PC-9 (cell line): ENCODE results near the gene BUB1B. TPM values are rescaled to one million over a fixed set of nuclear protein-coding genes. Genes with fewer than 3 reads are reported as not detected.
"Not testable (repeated sequence)": the region's sequence is repeated elsewhere in the genome, so short reads cannot be mapped to it uniquely, and the experiment has no call there.

Experiments used
- BruUV-seq: library from RNA; stranded (reverse); fragments of 400-500 nt; replicated peaks from 2 replicates; lab custom pipeline; 2021; lab: Mats Ljungman, UMichigan
- CTCF ChIA-PET: fragments of 300-600 bp; sonication (Branson Sonifier 250); formaldehyde crosslinking; loops from one replicate; lab custom pipeline; 2022; ENCODE audit warnings: antibody characterized with exemption; lab: Charles Lee
- POLR2A ChIA-PET: fragments of 300-600 bp; sonication (Branson Sonifier 250); formaldehyde crosslinking; loops from one replicate; lab custom pipeline; 2022; ENCODE audit warnings: antibody characterized with exemption; ENCODE audit not compliant: unreplicated experiment; lab: Charles Lee
- DNase-seq, 2 experiments: peaks; one replicate each; pipeline versions ENCODE4 v3.0.0 to v3.0.0-alpha.2; 2015 to 2022; ENCODE audit warnings: mixed read lengths in 1 of 2
- H2AFZ ChIP-seq: fragments of 200-600 bp; sonication (generic); 2 replicates; pipeline ENCODE4 v1.8.1; 2017; ENCODE audit warnings: antibody characterized with exemption
- H3F3A ChIP-seq: fragments of 200-600 bp; sonication (generic); 2 replicates; pipeline ENCODE4 v1.8.1; 2017; ENCODE audit warnings: antibody characterized with exemption, mild to moderate bottlenecking, low read depth; ENCODE audit not compliant: insufficient read depth
- H3K27ac ChIP-seq: fragments of 200-600 bp; sonication (generic); 2 replicates; pipeline ENCODE4 v1.6.1; 2016; ENCODE audit warnings: mixed run types
- H3K27me3 ChIP-seq: fragments of 200-600 bp; sonication (generic); 2 replicates; pipeline ENCODE4 v1.6.1; 2016; ENCODE audit warnings: low read depth, mixed run types; ENCODE audit not compliant: insufficient read depth
- H3K36me3 ChIP-seq: fragments of 200-600 bp; sonication (generic); 2 replicates; pipeline ENCODE4 v1.6.1; 2016; ENCODE audit warnings: low read depth, mixed run types
- H3K4me1 ChIP-seq: fragments of 200-600 bp; sonication (generic); replicated peaks from 2 replicates; pipeline ENCODE4 v1.6.1; 2016; ENCODE audit warnings: mixed run types; ENCODE audit not compliant: insufficient read depth
- H3K4me2 ChIP-seq: fragments of 200-600 bp; sonication (generic); 2 replicates; pipeline ENCODE4 v1.6.1; 2017; ENCODE audit warnings: mixed run types
- H3K4me3 ChIP-seq: fragments of 200-600 bp; sonication (generic); 2 replicates; pipeline ENCODE4 v1.6.1; 2016; ENCODE audit warnings: mixed run types
- H3K79me2 ChIP-seq: fragments of 200-600 bp; sonication (generic); 2 replicates; pipeline ENCODE4 v1.6.1; 2017; ENCODE audit warnings: low read depth, mixed run types
- H3K9me2 ChIP-seq: fragments of 200-600 bp; sonication (generic); 2 replicates; pipeline ENCODE4 v1.8.1; 2017; ENCODE audit warnings: mild to moderate bottlenecking; ENCODE audit not compliant: insufficient read depth
- H3K9me3 ChIP-seq: fragments of 200-600 bp; sonication (generic); 2 replicates; pipeline ENCODE4 v1.8.1; 2016; ENCODE audit warnings: low read depth; ENCODE audit not compliant: insufficient read depth
- H4K20me1 ChIP-seq: fragments of 200-600 bp; sonication (generic); 2 replicates; pipeline ENCODE4 v1.8.1; 2017; ENCODE audit not compliant: insufficient read depth
- CTCF ChIP-seq: fragments of 200-600 bp; sonication (generic); conservative IDR thresholded peaks from 2 replicates; pipeline ENCODE4 v1.6.1; 2017; ENCODE audit warnings: mixed run types, antibody characterized with exemption, mild to moderate bottlenecking, moderate library complexity
- EZH2 ChIP-seq: fragments of 200-600 bp; sonication (generic); IDR thresholded peaks from 2 replicates; pipeline ENCODE4 v1.8.0; 2017; ENCODE audit warnings: antibody characterized with exemption, low read depth
- intact Hi-C: fragments of 100-400 bp; cut with micrococcal nuclease; formaldehyde crosslinking; loops from one replicate; pipeline ENCODE4 v1.10.0; 2022; ENCODE audit not compliant: unreplicated experiment
- total RNA-seq: library from RNA; stranded (reverse); gene quantifications from 2 replicates; pipeline ENCODE4 v1.2.3, GENCODE V29; 2021

The BUB1B gene
- total RNA-seq, 1 experiment from 2014 or later: 75.3 TPM

GRCh38 chr15:40161693-40162391, 973 bp downstream of the BUB1B start:
- Histone ChIP-seq H3K79me2 (peaks cover 47% of the 10 kb centered on the region), H2AFZ (peak overlapping the region; percentile 85)
- POLR2A ChIA-PET: interaction anchor here (0.7 kb wide), 1 partner anchor 115 kb away, joined by 3 read pairs; no protein-coding TSS in a partner anchor

GRCh38 chr15:40162552-40162951, 1.7 kb downstream of the BUB1B start:
- intact Hi-C loops: loop anchor here (1.0 to 10.0 kb wide), 2 partner anchors 115 to 378 kb away; partner anchors contain the start of gene FSIP1
- no peak overlapping the region for H2AFZ ChIP-seq
- ChIA-PET POLR2A (no interaction called here), CTCF (interaction anchor here (0.7 to 1.8 kb wide), 3 partner anchors 56 to 174 kb away, joined by 3 to 4 read pairs (median 3); no protein-coding TSS in a partner anchor)
- no peaks in the 10 kb centered on the region for H3K9me2 ChIP-seq
- BruUV-seq: no TSS peak
- H3K27me3 ChIP-seq: no peaks in the 10 kb centered on the region
- peak overlapping the region; percentile 67 for H3K4me3 ChIP-seq
- TF ChIP-seq EZH2 (no peak), CTCF (no peak)
- H3K27ac ChIP-seq: no peak overlapping the region
- peaks cover 24% of the 10 kb centered on the region for H3K4me1 ChIP-seq
- H4K20me1 ChIP-seq: no peaks in the 10 kb centered on the region
- H3K36me3 ChIP-seq: no peaks in the 10 kb centered on the region
- DNase-seq: no peak
- H3K4me2 ChIP-seq: peak overlapping the region; percentile 84
- H3K79me2 ChIP-seq: peaks cover 47% of the 10 kb centered on the region
- no peaks in the 10 kb centered on the region for H3K9me3 ChIP-seq
- H3F3A ChIP-seq: peaks cover 4% of the 10 kb centered on the region; the same call in 1 of the 2 replicates

More at GRCh38 chr15:40161693-40162391, 973 bp downstream of the BUB1B start:
- no peak for DNase-seq
- TF ChIP-seq EZH2: no peak
- TF ChIP-seq CTCF: no peak
- BruUV-seq: no TSS peak
- H3K9me2 ChIP-seq: no peaks in the 10 kb centered on the region
- no peaks in the 10 kb centered on the region for H3K27me3 ChIP-seq
- H3K9me3 ChIP-seq: no peaks in the 10 kb centered on the region
- no peaks in the 10 kb centered on the region for H4K20me1 ChIP-seq
- H3K36me3 ChIP-seq: no peaks in the 10 kb centered on the region
- H3F3A ChIP-seq: peaks cover 3% of the 10 kb centered on the region; the same call in 1 of the 2 replicates
- intact Hi-C loops: loop anchor here (1.0 to 10.0 kb wide), 4 partner anchors 53 to 377 kb away; partner anchors contain the start of gene FSIP1
- CTCF ChIA-PET: interaction anchor here (0.7 to 1.8 kb wide), 4 partner anchors 55 to 175 kb away, joined by 3 to 5 read pairs (median 4); no protein-coding TSS in a partner anchor
- peak overlapping the region; percentile 84 for H3K4me2 ChIP-seq
- H3K27ac ChIP-seq: no peak overlapping the region
- H3K4me3 ChIP-seq: peak overlapping the region; percentile 67
- H3K4me1 ChIP-seq: peaks cover 24% of the 10 kb centered on the region

GRCh38 chr15:40163657-40164416, 3.0 kb downstream of the BUB1B start:
- H3K9me2 ChIP-seq: no peaks in the 10 kb centered on the region
- H3K27ac ChIP-seq: no peak overlapping the region
- no peak for DNase-seq
- peaks cover 24% of the 10 kb centered on the region for H3K4me1 ChIP-seq
- no peaks in the 10 kb centered on the region for H4K20me1 ChIP-seq
- ChIA-PET POLR2A (no interaction called here), CTCF (no interaction called here)
- peaks cover 47% of the 10 kb centered on the region for H3K79me2 ChIP-seq
- intact Hi-C loops: loop anchor here (10.0 kb wide), 1 partner anchor 379 kb away; the partner anchor contains the start of gene FSIP1
- TF ChIP-seq CTCF: no peak
- no peak for TF ChIP-seq EZH2
- H3K4me2 ChIP-seq: peak overlapping the region; percentile 84; the same call in 1 of the 2 replicates
- no peaks in the 10 kb centered on the region for H3K9me3 ChIP-seq
- peaks cover 7% of the 10 kb centered on the region; the same call in 1 of the 2 replicates for H3F3A ChIP-seq
- H3K36me3 ChIP-seq: no peaks in the 10 kb centered on the region
- no peak overlapping the region for H2AFZ ChIP-seq
- H3K4me3 ChIP-seq: no peak overlapping the region
- no peaks in the 10 kb centered on the region for H3K27me3 ChIP-seq
- BruUV-seq: no TSS peak

GRCh38 chr15:40167374-40167773, 6.5 kb downstream of the BUB1B start:
- H3K27ac ChIP-seq, POLR2A ChIA-PET, H4K20me1 ChIP-seq, DNase-seq, H3F3A ChIP-seq, H3K27me3 ChIP-seq, H3K4me2 ChIP-seq, H3K36me3 ChIP-seq, BruUV-seq, H3K9me2 ChIP-seq, H2AFZ ChIP-seq, H3K4me3 ChIP-seq, H3K9me3 ChIP-seq: not testable (repeated sequence)
- CTCF ChIA-PET: interaction anchor here (0.7 kb wide), 1 partner anchor 288 kb away, joined by 6 read pairs; no protein-coding TSS in a partner anchor
- Histone ChIP-seq H3K79me2 (peaks cover 32% of the 10 kb centered on the region), H3K4me1 (peaks cover 12% of the 10 kb centered on the region)
- intact Hi-C loops: loop anchor here (10.0 kb wide), 1 partner anchor 383 kb away; the partner anchor contains the start of gene FSIP1
